ENCODE measurements around the gene ENAH. TPM values are rescaled to one million over a fixed set of nuclear protein-coding genes. Genes with fewer than 3 reads are reported as not detected.

Gene ENAH
- polyA plus RNA-seq, 1 of the 3 experiments (the other 2 are of a cell fraction), result 48.9 TPM

DNA sequence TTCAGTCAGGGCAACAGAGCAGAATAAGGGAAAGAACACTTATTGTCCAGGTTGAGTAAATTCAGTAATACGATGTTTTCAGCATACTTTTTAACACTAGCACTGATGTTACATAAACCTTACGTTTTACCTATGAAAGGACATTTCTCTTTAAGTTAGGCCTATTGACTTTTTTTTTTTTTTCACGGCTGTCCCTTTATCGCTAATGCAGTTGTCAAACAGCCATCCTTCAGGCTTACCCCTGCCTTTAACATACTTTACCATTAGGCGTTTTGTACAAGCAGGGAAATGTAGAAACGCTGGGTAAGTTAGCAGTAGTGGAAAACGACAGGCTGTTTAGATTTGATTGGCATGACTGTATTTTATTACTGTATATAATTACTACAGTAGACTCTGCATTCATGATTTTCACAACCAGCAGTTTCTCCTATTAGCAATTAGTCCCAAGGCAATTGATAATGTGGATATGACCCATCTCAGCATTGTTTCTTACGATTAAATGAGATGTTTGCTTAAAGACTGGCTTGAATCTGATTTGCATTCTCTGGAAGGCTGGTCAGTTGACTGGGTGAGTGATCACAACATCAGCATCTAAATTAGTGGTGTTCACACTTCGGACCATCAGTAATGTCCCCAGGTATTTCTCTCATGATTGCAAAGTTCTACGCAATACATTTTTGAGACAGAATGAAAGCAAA, 115.2 kb downstream of the ENAH start:
- TF ChIP-seq RFX5 (IDR thresholded peaks at IDR 0.05; ENCODE audit: low read length) (no peak), FOXM1 (IDR thresholded peaks at IDR 0.05; ENCODE audit: low read depth) (no peak), FOSL2 (IDR thresholded peaks at IDR 0.05; ENCODE audit: borderline replicate concordance, low read depth) (no peak), EP300 (IDR thresholded peaks at IDR 0.05; ENCODE audit: borderline replicate concordance in 1 of 2, low read depth in 1 of 2, low read length in 1 of 2) (no peak), MEF2A (IDR thresholded peaks at IDR 0.05; ENCODE audit: borderline replicate concordance, low read depth) (no peak), SIN3A (IDR thresholded peaks at IDR 0.05; ENCODE audit: borderline replicate concordance, low read depth, low read length) (no peak), POLR2AphosphoS5 (IDR thresholded peaks at IDR 0.05; ENCODE audit: low read depth, low read length) (no peak), RCOR1 (IDR thresholded peaks at IDR 0.05; ENCODE audit: low read length) (no peak), NFIC (IDR thresholded peaks at IDR 0.05; ENCODE audit: borderline replicate concordance) (no peak), GATA2 (CRISPR knock-in tag; IDR thresholded peaks at IDR 0.05) (no peak)
- TF ChIP-seq, protein P1, sequence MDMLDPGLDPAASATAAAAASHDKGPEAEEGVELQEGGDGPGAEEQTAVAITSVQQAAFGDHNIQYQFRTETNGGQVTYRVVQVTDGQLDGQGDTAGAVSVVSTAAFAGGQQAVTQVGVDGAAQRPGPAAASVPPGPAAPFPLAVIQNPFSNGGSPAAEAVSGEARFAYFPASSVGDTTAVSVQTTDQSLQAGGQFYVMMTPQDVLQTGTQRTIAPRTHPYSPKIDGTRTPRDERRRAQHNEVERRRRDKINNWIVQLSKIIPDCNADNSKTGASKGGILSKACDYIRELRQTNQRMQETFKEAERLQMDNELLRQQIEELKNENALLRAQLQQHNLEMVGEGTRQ (IDR thresholded peaks at IDR 0.05; ENCODE audit: borderline replicate concordance, low read depth, low read length), result no peak
- TF ChIP-seq, protein P2, sequence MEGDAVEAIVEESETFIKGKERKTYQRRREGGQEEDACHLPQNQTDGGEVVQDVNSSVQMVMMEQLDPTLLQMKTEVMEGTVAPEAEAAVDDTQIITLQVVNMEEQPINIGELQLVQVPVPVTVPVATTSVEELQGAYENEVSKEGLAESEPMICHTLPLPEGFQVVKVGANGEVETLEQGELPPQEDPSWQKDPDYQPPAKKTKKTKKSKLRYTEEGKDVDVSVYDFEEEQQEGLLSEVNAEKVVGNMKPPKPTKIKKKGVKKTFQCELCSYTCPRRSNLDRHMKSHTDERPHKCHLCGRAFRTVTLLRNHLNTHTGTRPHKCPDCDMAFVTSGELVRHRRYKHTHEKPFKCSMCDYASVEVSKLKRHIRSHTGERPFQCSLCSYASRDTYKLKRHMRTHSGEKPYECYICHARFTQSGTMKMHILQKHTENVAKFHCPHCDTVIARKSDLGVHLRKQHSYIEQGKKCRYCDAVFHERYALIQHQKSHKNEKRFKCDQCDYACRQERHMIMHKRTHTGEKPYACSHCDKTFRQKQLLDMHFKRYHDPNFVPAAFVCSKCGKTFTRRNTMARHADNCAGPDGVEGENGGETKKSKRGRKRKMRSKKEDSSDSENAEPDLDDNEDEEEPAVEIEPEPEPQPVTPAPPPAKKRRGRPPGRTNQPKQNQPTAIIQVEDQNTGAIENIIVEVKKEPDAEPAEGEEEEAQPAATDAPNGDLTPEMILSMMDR (IDR thresholded peaks at IDR 0.05), result no peak
- TF ChIP-seq, protein P3, sequence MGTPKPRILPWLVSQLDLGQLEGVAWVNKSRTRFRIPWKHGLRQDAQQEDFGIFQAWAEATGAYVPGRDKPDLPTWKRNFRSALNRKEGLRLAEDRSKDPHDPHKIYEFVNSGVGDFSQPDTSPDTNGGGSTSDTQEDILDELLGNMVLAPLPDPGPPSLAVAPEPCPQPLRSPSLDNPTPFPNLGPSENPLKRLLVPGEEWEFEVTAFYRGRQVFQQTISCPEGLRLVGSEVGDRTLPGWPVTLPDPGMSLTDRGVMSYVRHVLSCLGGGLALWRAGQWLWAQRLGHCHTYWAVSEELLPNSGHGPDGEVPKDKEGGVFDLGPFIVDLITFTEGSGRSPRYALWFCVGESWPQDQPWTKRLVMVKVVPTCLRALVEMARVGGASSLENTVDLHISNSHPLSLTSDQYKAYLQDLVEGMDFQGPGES (IDR thresholded peaks at IDR 0.05; ENCODE audit: low read depth, low read length), result no peak
- H3K9ac ChIP-seq, result no peak overlapping the region
- no peak overlapping the region for H2AFZ ChIP-seq (ENCODE audit: low read depth)
- no peaks in the 10 kb centered on the region for H3K27me3 ChIP-seq (ENCODE audit: insufficient read depth)
- CTCF ChIA-PET, result interaction anchor here (1.8 kb wide), 1 partner anchor 16 kb away, joined by 4 read pairs; no protein-coding TSS in a partner anchor
- no peak for DNase-seq
- H3K79me2 ChIP-seq (ENCODE audit: insufficient read depth), result peaks cover 100% of the 10 kb centered on the region
- POLR2A ChIA-PET, result no interaction called here
- H3K4me3 ChIP-seq (ENCODE audit: low read depth in 2 of 2, low read length in 1 of 2), result no peak overlapping the region
- no peaks in the 10 kb centered on the region for H3K9me3 ChIP-seq
- H3K4me1 ChIP-seq (ENCODE audit: control insufficient read depth in 1 of 2, insufficient read depth in 2 of 2, low read depth in 1 of 2, low read length in 1 of 2), result peaks cover 42 to 60% of the 10 kb centered on the region in 2 experiments; a peak in 3 of 4 replicates
- peaks cover 11% of the 10 kb centered on the region for H3F3A ChIP-seq (replicated peaks; ENCODE audit: insufficient read depth)
- no peak overlapping the region for H3K4me2 ChIP-seq
- WGBS (ENCODE audit: low lambda C conversion rate), result 87% methylated on average over 10 of the region's 10 CpGs
- peaks cover 18 to 22% of the 10 kb centered on the region in 2 experiments for H3K36me3 ChIP-seq (replicated peaks in 1 of 2; ENCODE audit: control insufficient read depth in 1 of 2, insufficient read depth in 2 of 2, low read length in 1 of 2)
- no peaks in the 10 kb centered on the region for H3K9me2 ChIP-seq
- H4K20me1 ChIP-seq (ENCODE audit: insufficient read depth), result peaks cover 74% of the 10 kb centered on the region
- no peak overlapping the region; a peak in 1 of 4 replicates for H3K27ac ChIP-seq (ENCODE audit: low read depth in 2 of 2, low read length in 1 of 2)
